GDM1 (cell line): ENCODE results near the gene MAN1C1.
A peak's percentile ranks its signal among the peaks of the same experiment; 100 is the strongest.

Experiments
- DNase-seq: peaks from one replicate; lab custom pipeline; 2025; lab: John Stamatoyannopoulos, UW

MAN1C1 gene

GRCh38 chr1:25742316-25742715, 125.7 kb downstream of the MAN1C1 start:
- DNase-seq: no peak

DNA sequence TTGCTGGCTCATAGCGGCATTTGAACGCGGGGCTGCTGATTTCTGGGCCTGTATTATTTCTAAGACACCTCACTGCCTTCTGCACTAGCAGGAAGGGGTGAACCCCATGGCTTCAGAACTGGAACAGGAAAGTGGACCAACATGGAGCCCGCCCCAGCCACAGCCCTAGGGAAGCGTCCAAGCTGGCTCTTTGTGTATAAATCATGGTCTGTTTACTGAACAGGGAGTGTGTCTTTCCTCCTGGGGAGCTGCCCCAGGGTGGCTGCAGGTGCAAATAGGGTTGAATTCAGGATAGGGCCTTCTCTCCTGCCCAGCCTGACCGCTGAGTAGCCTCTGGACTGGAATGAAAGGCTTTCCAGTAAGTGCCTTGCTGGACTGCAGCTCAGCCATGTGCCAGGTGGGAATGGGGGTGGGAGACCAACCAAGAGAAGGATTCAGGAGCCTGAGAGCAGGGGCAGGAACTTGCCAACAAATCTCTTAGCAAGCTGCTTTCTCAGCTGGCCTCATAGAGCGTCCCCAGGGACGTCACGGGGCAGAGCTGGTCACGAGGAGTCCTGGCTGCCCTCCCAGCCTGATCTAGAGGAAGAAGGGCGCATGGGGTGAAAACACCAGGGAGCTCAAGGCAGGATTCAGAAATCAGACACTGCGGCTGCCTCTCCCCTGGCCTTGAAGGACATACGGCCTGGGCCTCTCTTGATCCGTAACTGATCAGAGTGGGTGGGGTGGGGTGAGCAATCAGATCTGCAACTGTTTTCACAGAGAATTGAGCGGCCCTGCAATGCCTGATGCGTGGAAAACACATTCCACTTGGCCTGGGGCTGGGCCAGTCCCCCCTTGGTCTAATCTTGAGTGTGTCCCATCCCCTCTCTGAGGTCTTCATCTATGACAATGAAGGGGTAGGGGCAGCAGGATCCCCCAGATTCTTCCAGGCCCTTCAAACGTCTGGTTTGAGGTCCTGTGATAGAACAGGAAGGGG, 126.9 kb downstream of the MAN1C1 start:
- DNase-seq: no peak

DNA sequence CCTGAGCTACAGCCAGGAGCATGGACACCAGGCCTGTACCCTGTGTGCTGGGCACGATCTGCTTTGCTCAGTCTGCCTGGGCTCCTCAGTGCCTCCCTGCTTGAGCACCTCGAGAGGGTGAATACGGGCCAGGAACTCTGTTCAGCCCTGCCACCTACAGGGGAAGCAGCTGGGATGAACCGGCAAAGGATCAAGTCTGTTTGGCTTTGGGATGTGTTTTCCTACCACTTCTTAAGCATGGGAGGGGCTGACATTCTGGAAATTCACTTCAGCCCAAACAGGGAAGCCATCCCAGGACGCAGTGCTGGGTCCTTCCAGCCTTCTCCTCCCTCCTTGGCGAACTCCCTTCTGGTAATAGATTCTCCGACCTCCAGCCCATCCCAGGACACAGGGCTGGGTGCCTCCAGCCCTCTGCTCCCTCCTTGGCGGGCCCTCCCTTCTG, 127.6 kb downstream of the MAN1C1 start:
- DNase-seq: no peak

DNA sequence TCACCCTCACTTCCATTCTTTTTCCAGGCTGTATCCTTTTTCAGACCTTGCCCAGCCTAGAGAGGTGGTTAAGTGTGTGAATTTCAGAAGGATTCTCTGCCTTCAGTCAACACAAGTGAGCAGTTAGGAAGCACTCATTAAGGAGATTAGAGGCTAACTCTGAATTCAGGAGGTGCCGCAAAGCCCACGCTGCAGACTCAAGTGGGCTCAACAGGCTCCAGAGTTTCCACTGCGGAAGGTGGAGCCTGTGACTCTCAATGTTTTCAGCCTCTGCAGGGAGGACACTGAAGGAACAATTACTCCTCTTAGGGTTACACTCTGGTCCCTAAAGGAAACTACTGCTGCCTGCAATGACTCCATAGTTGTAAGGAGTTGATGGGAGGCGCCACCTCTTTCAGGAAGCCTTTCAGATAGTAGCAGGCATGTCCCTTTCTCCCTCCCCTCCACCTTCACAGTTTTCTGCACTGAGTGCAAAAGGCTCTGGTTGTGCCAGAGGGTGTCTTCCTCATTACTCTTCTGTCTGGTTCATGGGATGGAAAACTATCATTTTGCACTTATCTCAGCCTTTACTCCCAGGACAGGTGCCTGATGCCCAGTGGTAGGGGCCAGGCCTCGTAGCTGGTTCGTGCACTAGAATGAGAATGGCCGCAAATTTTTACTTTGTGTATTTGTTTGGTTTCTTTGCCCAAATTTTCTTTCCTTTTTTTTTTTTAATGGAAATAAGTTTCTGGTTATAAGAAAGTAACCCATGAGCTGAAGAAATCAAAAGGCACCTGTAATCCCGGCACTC, 128.2 kb downstream of the MAN1C1 start:
- no peak for DNase-seq

GRCh38 chr1:25746299-25747045, 129.9 kb downstream of the MAN1C1 start:
- DNase-seq: no peak

DNA sequence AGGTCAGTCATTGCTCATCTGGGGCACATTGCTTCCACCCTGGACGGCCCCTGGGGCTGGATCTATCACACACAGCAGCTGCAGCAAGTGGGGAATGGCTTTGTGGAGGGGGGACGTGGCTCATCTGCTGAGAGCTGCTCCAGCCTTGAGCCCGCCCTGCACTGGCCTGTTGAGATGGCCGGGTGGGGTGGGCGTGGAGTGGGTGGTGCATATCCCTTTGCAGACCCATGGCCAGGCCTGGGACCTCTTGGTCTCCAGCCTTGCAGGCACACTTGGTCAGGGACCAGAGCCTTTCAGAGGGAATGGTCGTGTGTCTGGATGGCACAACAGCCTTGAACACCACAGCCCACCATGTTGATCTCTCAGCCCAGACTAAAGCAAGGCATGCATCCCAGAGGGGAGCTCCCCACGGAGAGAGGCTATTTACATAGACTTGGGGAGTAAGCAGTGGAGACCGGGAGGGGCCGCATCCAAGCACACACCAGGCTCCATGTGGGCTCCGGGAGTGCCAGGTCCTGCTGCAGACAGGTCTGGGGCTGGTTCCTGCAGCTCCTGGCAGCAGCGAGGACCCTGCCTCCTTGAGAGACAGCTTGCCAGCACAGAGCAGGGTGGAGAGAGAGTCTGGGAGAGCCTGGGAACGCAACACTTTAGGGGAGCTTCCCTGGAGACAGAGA, 130.6 kb downstream of the MAN1C1 start:
- no peak for DNase-seq

GRCh38 chr1:25748531-25749205, 132.1 kb downstream of the MAN1C1 start:
- DNase-seq: no peak

GRCh38 chr1:25750923-25751605, 134.5 kb downstream of the MAN1C1 start:
- DNase-seq: no peak

DNA sequence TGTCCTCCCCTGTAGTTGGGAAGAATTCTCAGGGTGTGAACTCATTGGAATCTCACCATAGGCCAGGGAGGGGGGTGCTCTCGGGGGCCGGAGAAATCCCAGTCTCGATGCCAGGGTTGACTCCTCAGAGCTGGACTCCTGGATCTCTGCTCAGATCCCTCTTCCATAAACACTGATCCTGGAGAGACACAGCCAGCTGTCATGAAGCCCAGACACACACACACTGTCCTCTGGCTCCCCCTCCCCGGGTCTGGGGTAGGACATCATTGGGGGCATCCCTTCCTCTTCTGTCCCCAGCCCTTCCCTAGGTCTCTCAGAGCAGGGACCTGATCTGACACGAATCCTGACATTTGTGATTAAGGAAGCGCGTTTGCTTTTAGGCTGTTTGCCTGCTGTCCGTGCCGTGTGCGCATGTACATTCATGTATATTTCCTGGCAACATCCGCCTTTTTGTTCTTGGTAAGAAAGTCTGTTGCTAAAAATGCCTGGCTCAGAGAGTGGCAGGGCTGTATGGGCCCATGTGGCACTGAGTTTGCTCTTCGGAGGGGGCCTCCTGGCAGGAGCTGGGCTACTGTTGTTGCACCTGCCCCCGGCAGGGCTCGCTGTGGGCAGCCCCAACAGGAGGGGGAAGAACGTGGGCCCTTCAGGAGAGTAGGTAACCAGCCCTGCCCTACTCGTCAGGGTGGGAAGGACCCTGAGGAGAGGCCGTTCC, 138.0 kb downstream of the MAN1C1 start:
- DNase-seq: no peak

DNA sequence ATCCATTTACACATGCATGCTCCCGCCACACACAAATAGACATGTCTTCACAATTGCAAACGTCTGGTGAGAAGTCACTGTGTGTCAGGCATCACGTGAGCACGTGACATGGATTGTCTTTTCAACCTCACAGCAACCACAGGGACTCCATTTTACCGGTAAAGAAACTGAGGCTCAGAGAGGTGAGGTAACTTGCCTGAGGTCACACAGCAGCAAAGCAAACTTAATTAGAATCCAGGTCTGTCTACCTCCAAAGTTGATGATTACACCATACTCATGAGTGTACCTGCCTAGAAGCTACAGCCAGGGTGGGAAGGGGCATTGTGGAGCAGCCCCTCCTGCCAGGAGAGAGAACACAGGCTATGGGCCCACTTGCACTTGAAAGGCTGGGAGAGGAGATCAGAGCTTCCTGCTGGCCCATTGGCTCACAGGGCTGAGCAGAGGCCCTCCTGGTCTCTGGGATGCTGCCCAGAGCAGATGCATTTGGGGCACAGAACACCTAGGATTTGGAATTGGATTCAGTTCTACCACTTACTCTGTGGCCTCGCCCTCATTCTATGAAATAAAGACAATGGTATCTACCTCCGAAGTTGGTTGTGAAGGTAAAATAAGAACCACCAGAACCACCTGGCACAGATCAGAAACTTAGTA, 139.0 kb downstream of the MAN1C1 start:
- no peak for DNase-seq

DNA sequence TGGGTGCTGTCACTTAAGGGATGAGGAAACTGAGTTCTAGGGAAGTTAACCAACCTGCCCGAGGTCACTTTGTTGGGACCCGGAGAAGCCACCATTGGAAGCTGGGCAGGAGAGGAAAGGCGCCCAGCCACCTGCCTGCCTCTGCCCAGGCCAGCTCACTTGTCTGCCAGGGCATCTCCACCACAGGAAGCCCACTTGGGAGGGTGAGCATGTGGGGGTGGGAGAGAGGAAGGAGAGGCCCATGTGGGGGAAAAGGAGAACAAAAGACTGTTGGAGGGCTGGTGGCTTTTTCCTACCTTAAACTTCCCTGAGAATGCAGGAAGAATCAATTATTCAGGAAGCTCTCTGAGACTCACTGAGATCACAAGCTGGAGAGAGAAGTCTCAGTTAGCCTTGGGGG, 139.6 kb downstream of the MAN1C1 start:
- peak; percentile 49 for DNase-seq

- DNase-seq: no peak
Observed at GRCh38 chr1:25757151-25757845, 140.7 kb downstream of the MAN1C1 start.

- DNase-seq: no peak
Observed at GRCh38 chr1:25757846-25758185, 141.2 kb downstream of the MAN1C1 start.

DNA sequence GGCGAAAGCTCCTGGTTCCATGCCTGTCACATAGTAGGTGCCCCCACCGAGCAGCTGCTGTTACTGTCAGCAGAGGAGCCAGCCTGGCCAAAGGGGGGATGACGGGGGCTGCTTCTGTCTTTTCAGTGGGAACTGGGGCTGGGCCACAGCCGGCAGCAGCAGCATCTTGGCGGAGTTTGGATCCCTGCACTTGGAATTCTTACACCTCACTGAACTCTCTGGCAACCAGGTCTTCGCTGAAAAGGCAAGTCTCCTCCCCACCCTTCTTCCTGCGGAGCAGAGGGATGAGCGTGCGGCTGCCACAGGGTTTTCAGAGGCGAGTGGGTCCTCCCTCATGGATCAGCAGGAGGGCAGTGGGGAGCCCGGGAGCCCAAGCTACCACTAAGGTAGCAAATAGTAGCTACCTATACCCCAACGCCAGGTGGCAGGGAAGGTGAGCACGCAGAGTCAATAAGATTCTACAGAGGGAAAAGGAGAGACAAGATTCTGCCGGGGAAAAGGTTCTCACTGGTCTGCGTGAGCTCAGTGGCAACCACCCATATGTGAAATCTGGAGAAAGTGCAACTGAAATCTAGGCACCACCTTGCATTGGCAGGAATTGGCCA, 142.0 kb downstream of the MAN1C1 start:
- no peak for DNase-seq

GRCh38 chr1:25760122-25760719, 143.6 kb downstream of the MAN1C1 start:
- DNase-seq: no peak

- DNase-seq: no peak
Observed at GRCh38 chr1:25760871-25761270, 144.3 kb downstream of the MAN1C1 start.

- DNase-seq: no peak
Observed at GRCh38 chr1:25763493-25763892, 146.9 kb downstream of the MAN1C1 start.
